Pancreas (tissue), 10 donors: Measurements from ENCODE around the gene PIK3R2. TPM values are rescaled to one million over a fixed set of nuclear protein-coding genes. Genes with fewer than 3 reads are reported as not detected.

ENCODE experiments used
- ATAC-seq, 4 donors: fragments of 200-7000 bp; cut with Tn5 transposase; one replicate each; pipeline versions ENCODE4 v1.8.0 to v1.9.1; 2020; ENCODE audit warnings: mild to moderate bottlenecking in 4 of 4, moderate library complexity in 4 of 4
- DNase-seq, 6 donors: peaks; one replicate each; pipeline ENCODE4 v3.0.0-alpha.2; 2020
- FAIRE-seq: peaks from 2 replicates; lab custom pipeline; 2012; peaks lifted over from hg19 to GRCh38; lab: Jason Lieb, UNC
- H3K27ac ChIP-seq, 4 donors: fragments of 200-600 bp; sonication (generic); 1 replicate in 3 of 4; 2 replicates in 1 of 4; pipeline versions ENCODE4 v1.5.0 to v1.8.0; 2020
- H3K27me3 ChIP-seq, 4 donors: fragments of 200-600 bp; one replicate each; pipeline ENCODE4 v1.8.0; 2021
- H3K36me3 ChIP-seq, 3 donors: fragments of 200-600 bp; sonication (generic) in 1 of 3; one replicate each; pipeline versions ENCODE4 v1.5.0 to v1.8.0; 2020 to 2021
- H3K4me1 ChIP-seq, 3 donors: fragments of 200-600 bp; one replicate each; pipeline ENCODE4 v1.8.0; 2021
- H3K4me3 ChIP-seq, 4 donors: fragments of 200-600 bp; sonication (generic) in 2 of 4; one replicate each; pipeline versions ENCODE4 v1.5.0 to v1.8.0; 2020 to 2021
- H3K9me3 ChIP-seq, 4 donors: fragments of 200-600 bp; one replicate each; pipeline ENCODE4 v1.8.0; 2021
- CTCF ChIP-seq, 4 donors: fragments of 200-600 bp; sonication (generic) in 3 of 4; IDR thresholded peaks; one replicate each; pipeline versions ENCODE4 v1.5.0 to v1.8.0; 2021; ENCODE audit warnings: antibody characterized with exemption in 4 of 4
- WGBS, 2 donors: extraction: QIAGEN DNeasy Blood & Tissue Kit; methylation state at CpG; one replicate each; pipeline ENCODE4 v1.1.7; 2013; 5-methylcytosine and 5-hydroxymethylcytosine counted together
- intact Hi-C, 3 donors: fragments of 100-400 bp; cut with DNase I; formaldehyde crosslinking; loops; one replicate each; pipeline versions ENCODE4 v1.11.1 to v1.14.2; 2022
- polyA plus RNA-seq, 2 donors: library from polyadenylated mRNA; stranded (reverse); fragments of 200-250 nt; gene quantifications; one replicate each; pipeline ENCODE4 v1.2.3, GENCODE V29; 2013
- total RNA-seq, 6 donors: library from RNA; stranded (reverse); fragmentation: NEBNext Ultra II Directional in 4 of 6; extraction: Animal tissue kit (Norgen Biotek cat#: 25700) in 4 of 6; gene quantifications; one replicate each; pipeline versions ENCODE4 v1.2.1 to v1.2.4, GENCODE V29; 2021 to 2023
- donor health status: healthy with polysubstance abuse.
- donor health status: DM: no; HTN: no; CAD: no; lungs with moderate emphysema.
- donor health status: DM: no; HTN: no; CAD: no.
- donor health status: control.
- donor health status: control.
- donor health status: Bipolar disorder and iron deficiency.
- donor health status: DM: yes; HTN: yes; CAD: no.
- donor health status: DM: no; HTN: no; CAD: no.
- donor health status: DM: no; HTN: no; CAD: no.
- donor health status: DM: yes; HTN: yes; CAD: no.

Gene PIK3R2
- total and polyA plus RNA-seq, 8 donors: 4.3 to 21.2 (median 11.9) TPM

DNA sequence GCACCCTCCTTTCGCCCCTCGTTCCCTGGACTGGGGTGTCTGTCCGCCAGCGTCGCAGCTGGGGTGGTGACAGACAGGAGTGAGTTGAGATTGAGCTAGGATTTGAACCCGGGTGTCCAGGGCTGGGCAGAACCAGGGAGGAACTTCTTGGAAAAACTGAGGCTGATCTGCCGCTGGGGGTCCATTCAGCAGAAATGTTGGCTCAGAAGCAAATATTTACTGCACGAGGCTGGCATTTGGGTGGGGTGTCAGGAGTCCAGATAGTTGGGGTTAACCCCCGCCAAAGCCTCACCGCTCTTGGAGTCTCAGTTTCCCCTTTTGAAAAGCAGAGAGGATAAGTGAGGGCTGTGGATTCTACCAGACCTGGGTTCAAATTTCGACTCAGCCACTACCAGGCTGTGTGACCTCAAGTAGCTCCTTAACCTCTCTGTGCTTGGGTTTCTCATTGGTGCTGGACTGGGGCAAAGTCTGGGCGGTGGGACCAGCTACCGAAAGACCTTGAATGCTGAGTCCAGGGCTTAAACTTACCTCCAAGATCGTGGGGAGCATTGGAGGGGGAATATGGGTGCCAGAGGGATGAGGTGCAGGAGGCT, 34.4 kb upstream of the PIK3R2 start:
- peak overlapping the region; percentile 27 to 61 (median 42) for H3K4me3 ChIP-seq
- whole genome bisulfite sequencing, 2 donors: 32 to 38% methylated on average over 14 of the region's 14 CpGs
- TF ChIP-seq CTCF (IDR thresholded peaks at IDR 0.05): no peak
- H3K27me3 ChIP-seq: no peaks in the 10 kb centered on the region
- peaks cover 0 to 16% (median 10%) of the 10 kb centered on the region in 3 donors for H3K36me3 ChIP-seq
- H3K27ac ChIP-seq: peak overlapping the region in 3 of 4 donors; percentile 22 to 52 (median 42)
- DNase-seq (no peak), ATAC-seq (peak in 2 of 4 donors; percentile 2 to 6), FAIRE-seq (no peak)
- no peaks in the 10 kb centered on the region for H3K9me3 ChIP-seq
- intact Hi-C loops: loop anchor here in 1 of 3 donors (10.0 kb wide), 1 partner anchor 46 kb away; no protein-coding TSS in a partner anchor
- peaks cover 8 to 21% (median 15%) of the 10 kb centered on the region in 3 donors for H3K4me1 ChIP-seq

GRCh38 chr19:18119013-18119716, 33.8 kb upstream of the PIK3R2 start:
- intact Hi-C loops: loop anchor here in 1 of 3 donors (10.0 kb wide), 1 partner anchor 46 kb away; no protein-coding TSS in a partner anchor
- peak in 2 of 6 donors; percentile 55 to 59 for DNase-seq

GRCh38 chr19:18119717-18120105, 33.3 kb upstream of the PIK3R2 start:
- DNase-seq (no peak), ATAC-seq (peak in 1 of 4 donors; percentile 11), FAIRE-seq (no peak)
- H3K27ac ChIP-seq: no peak overlapping the region
- H3K9me3 ChIP-seq: no peaks in the 10 kb centered on the region
- 82 to 90% methylated on average over 14 of the region's 14 CpGs for WGBS, 2 donors
- TF ChIP-seq CTCF (IDR thresholded peaks at IDR 0.05): no peak
- H3K4me3 ChIP-seq: no peak overlapping the region
- peaks cover 2 to 27% (median 10%) of the 10 kb centered on the region in 3 donors for H3K36me3 ChIP-seq
- H3K27me3 ChIP-seq: no peaks in the 10 kb centered on the region
- intact Hi-C loops: loop anchor here in 1 of 3 donors (10.0 kb wide), 1 partner anchor 45 kb away; no protein-coding TSS in a partner anchor
- H3K4me1 ChIP-seq: peaks cover 8 to 21% (median 15%) of the 10 kb centered on the region in 3 donors

More at GRCh38 chr19:18119013-18119716, 33.8 kb upstream of the PIK3R2 start:
- H3K27me3 ChIP-seq: no peaks in the 10 kb centered on the region
- no peak for TF ChIP-seq CTCF (IDR thresholded peaks at IDR 0.05)
- FAIRE-seq (no peak), ATAC-seq (peak; percentile 13 to 41 (median 28))
- 34 to 39% methylated on average over 13 of the region's 13 CpGs for WGBS, 2 donors
- no peaks in the 10 kb centered on the region for H3K9me3 ChIP-seq
- peaks cover 0 to 22% (median 10%) of the 10 kb centered on the region in 3 donors for H3K36me3 ChIP-seq
- peaks cover 8 to 21% (median 15%) of the 10 kb centered on the region in 3 donors for H3K4me1 ChIP-seq
- H3K4me3 ChIP-seq: peak overlapping the region in 1 of 4 donors; percentile 61
- H3K27ac ChIP-seq: no peak overlapping the region

GRCh38 chr19:18120127-18120526, 32.8 kb upstream of the PIK3R2 start:
- ATAC-seq (no peak), FAIRE-seq (no peak), DNase-seq (no peak)
- H3K9me3 ChIP-seq: no peaks in the 10 kb centered on the region
- no peak overlapping the region for H3K27ac ChIP-seq
- H3K36me3 ChIP-seq: peaks cover 2 to 30% (median 10%) of the 10 kb centered on the region in 3 donors
- H3K4me3 ChIP-seq: no peak overlapping the region
- TF ChIP-seq CTCF (IDR thresholded peaks at IDR 0.05): no peak
- intact Hi-C loops: no loop called here
- peaks cover 8 to 21% (median 15%) of the 10 kb centered on the region in 3 donors for H3K4me1 ChIP-seq
- H3K27me3 ChIP-seq: no peaks in the 10 kb centered on the region
- WGBS, 2 donors: 63 to 69% methylated on average over 1 of the region's 1 CpG
